ENCODE data around the gene UBXN4.

GRCh38 chr2:135756692-135757091, 15.0 kb downstream of the UBXN4 start:
- TF ChIP-seq CTCF (IDR thresholded peaks at IDR 0.05) (no peak), ZFX (IDR thresholded peaks at IDR 0.05; ENCODE audit: borderline replicate concordance) (no peak)

Measured in 22Rv1 (cell line).